HL-60 (cell line): Measurements from ENCODE around the gene ELL2.

Experiments used
- CTCF ChIP-seq: IDR thresholded peaks from one replicate; pipeline ENCODE4 v1.5.1; 2011; ENCODE audit warnings: low read length, control low read depth, inconsistent platforms; ENCODE audit not compliant: insufficient read depth
- POLR2AphosphoS5 ChIP-seq: IDR thresholded peaks from 2 replicates; pipeline ENCODE4 v1.6.1; 2012; ENCODE audit warnings: low read depth

- TF ChIP-seq POLR2AphosphoS5 (no peak), CTCF (no peak)
These were observed 4.4 kb upstream of the ELL2 start for GRCh38 chr5:95966005-95966404.
